ENCODE results near the gene FTCD. TPM values are rescaled to one million over a fixed set of nuclear protein-coding genes. Genes with fewer than 3 reads are reported as not detected.

FTCD gene
- total and polyA plus RNA-seq, 2 of the 8 experiments (the other 6 are each of a cell fraction or from before 2014, with no cell fraction given): 3.3 to 4.9 TPM

DNA sequence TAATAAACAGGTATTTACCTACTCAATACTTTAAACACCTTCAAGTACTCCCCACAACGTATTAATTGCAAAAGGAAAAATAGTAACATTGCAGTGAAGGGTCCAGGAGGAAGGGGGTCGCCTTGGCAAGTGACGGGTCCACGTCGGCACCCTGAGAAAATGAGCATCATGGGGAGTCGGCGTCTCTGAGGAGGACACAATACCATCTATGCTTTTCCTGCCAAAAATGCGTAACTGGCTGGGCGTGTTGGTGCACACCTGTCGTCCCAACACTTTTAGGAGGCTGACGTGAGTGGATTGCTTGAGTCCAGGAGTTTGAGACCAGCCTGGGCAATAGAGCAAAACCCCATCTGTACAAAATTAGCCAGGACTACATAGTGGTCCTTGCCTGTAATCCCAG is 7.3 kb downstream of the FTCD start:
- WGBS, 2 experiments (ENCODE audit: extremely low coverage in 1 of 2, insufficient coverage in 1 of 2, insufficient read length in 1 of 2, insufficient replicate concordance in 2 of 2, low coverage in 1 of 2, low lambda C conversion rate in 2 of 2, missing lambda C conversion rate in 1 of 2): 88% methylated on average over 11 of the region's 11 CpGs; no CpG with 5 or more reads in 1 of the 2 experiments
- Histone ChIP-seq H4K8ac (ENCODE audit: extremely low read depth, insufficient read depth, low read length) (no peak overlapping the region), H3K4me2 (ENCODE audit: insufficient read depth in 1 of 2, low read depth in 2 of 2, low read length in 2 of 2) (no peak overlapping the region), H3K27ac (ENCODE audit: low read depth, low read length) (no peak overlapping the region), H2BK15ac (ENCODE audit: low read length) (no peak overlapping the region), H4K91ac (replicated peaks; ENCODE audit: insufficient read length, low read length) (no peak overlapping the region), H3K79me2 (ENCODE audit: control insufficient read depth in 1 of 2, insufficient read depth in 2 of 2, low read length in 2 of 2) (no peaks in the 10 kb centered on the region), H3K18ac (ENCODE audit: extremely low read depth, low read length) (no peak overlapping the region), H3K9me3 (ENCODE audit: insufficient read depth in 2 of 2, low read depth in 1 of 2, low read length in 1 of 2) (peaks cover 0 to 6% of the 10 kb centered on the region in 2 experiments; a peak in 1 of 4 replicates), H3K56ac (replicated peaks; ENCODE audit: insufficient read length, low read depth, low read length) (no peak overlapping the region), H3K4me3 (ENCODE audit: extremely low read depth in 1 of 4, insufficient read depth in 2 of 4, low read depth in 3 of 4, low read length in 4 of 4) (no peak overlapping the region), H3K9ac (replicated peaks in 1 of 4; ENCODE audit: extremely low read depth in 1 of 4, low read depth in 3 of 4, low read length in 3 of 4) (no peak overlapping the region), H2AK5ac (ENCODE audit: low read depth, low read length) (peak overlapping the region; percentile 86; the same call in 1 of the 2 replicates), H3K4ac (replicated peaks; ENCODE audit: insufficient read length, low read depth, low read length) (no peak overlapping the region), H3K4me1 (replicated peaks in 1 of 4; ENCODE audit: control insufficient read depth in 3 of 4, insufficient read depth in 4 of 4, low read length in 3 of 4) (peaks cover 0 to 16% (median 9%) of the 10 kb centered on the region in 4 experiments; a peak in 5 of 7 replicates), H3K23me2 (ENCODE audit: low read depth, low read length) (no peaks in the 10 kb centered on the region), H3K14ac (ENCODE audit: insufficient read length) (no peak overlapping the region), H4K5ac (ENCODE audit: insufficient read length, low read depth, low read length) (no peak overlapping the region), H2BK12ac (ENCODE audit: low read depth, low read length) (no peak overlapping the region), H3K36me3 (ENCODE audit: control insufficient read depth in 2 of 4, insufficient read depth in 4 of 4, low read length in 3 of 4) (no peaks in the 10 kb centered on the region; a peak in 1 of 8 replicates), H4K20me1 (replicated peaks in 1 of 2; ENCODE audit: control insufficient read depth in 1 of 2, insufficient read depth in 2 of 2, low read length in 2 of 2) (no peaks in the 10 kb centered on the region), H2BK5ac (ENCODE audit: low read depth, low read length) (no peak overlapping the region), H2BK120ac (replicated peaks; ENCODE audit: low read depth, low read length) (no peak overlapping the region), H2AFZ (ENCODE audit: low read length) (no peak overlapping the region), H2BK20ac (ENCODE audit: low read length) (no peak overlapping the region), H3K23ac (ENCODE audit: insufficient read length) (no peak overlapping the region), H3K79me1 (ENCODE audit: low read depth, low read length) (no peaks in the 10 kb centered on the region), H3K27me3 (replicated peaks in 1 of 4; ENCODE audit: control insufficient read depth in 3 of 4, extremely low read depth in 1 of 4, insufficient read depth in 3 of 4, low read length in 3 of 4) (no peaks in the 10 kb centered on the region; a peak in 2 of 7 replicates)
- CTCF ChIA-PET (ENCODE audit: partially characterized antibody): interaction anchor here (0.7 to 1.9 kb wide), 5 partner anchors 11 to 98 kb away, joined by 3 to 6 read pairs (median 4); no protein-coding TSS in a partner anchor
- FAIRE-seq (no peak), DNase-seq (ENCODE audit: low read depth in 1 of 2, low spot score in 2 of 2) (no peak)
- no peak for TF ChIP-seq TBP (IDR thresholded peaks at IDR 0.05; ENCODE audit: low read depth, low read length)
- no peak for TF ChIP-seq EGR1 (IDR thresholded peaks at IDR 0.05; ENCODE audit: borderline replicate concordance, low read depth, low read length)
- TF ChIP-seq RBBP5 (IDR thresholded peaks at IDR 0.05; ENCODE audit: borderline replicate concordance, low read depth, low read length): no peak
- no peak for TF ChIP-seq ZNF274 (IDR thresholded peaks at IDR 0.05; ENCODE audit: borderline replicate concordance, extremely low read depth, low read length)
- no peak for TF ChIP-seq HDAC2 (IDR thresholded peaks at IDR 0.05; ENCODE audit: borderline replicate concordance in 1 of 2, low read depth in 2 of 2, low read length in 2 of 2)
- POLR2A ChIA-PET (ENCODE audit: partially characterized antibody): no interaction called here

Data from H1 (cell line).